ENCODE results near the gene PTX3.

PTX3 gene

DNA sequence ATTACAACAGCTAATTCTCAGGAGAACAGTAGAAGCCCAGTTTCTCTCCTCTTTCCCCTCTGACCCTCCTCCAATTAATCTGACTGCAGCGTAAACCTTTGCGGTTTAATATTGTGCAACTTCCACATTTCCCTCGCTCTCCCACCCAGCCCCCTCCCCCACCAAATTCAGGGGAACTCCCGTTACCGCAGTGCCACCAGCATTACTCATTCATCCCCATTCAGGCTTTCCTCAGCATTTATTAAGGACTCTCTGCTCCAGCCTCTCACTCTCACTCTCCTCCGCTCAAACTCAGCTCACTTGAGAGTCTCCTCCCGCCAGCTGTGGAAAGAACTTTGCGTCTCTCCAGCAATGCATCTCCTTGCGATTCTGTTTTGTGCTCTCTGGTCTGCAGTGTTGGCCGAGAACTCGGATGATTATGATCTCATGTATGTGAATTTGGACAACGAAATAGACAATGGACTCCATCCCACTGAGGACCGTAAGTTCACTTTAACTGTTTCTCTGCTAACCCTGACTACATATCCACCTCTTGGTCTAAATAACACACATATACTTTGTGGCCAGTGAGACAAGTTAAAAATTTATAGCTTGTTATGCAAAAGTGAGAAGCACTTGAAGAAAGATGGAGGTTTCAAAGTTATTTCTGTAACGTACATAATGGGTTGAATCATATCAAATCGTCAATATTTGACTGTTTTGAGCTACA is at the start of gene PTX3:
PTX3 (plus strand) TSS at position 268 of the 709 bp plus-strand sequence; CDS start at position 352, 84 bp downstream.
- DNase-seq (ENCODE audit: low spot score): peak; percentile 15
- TF ChIP-seq, protein P1, sequence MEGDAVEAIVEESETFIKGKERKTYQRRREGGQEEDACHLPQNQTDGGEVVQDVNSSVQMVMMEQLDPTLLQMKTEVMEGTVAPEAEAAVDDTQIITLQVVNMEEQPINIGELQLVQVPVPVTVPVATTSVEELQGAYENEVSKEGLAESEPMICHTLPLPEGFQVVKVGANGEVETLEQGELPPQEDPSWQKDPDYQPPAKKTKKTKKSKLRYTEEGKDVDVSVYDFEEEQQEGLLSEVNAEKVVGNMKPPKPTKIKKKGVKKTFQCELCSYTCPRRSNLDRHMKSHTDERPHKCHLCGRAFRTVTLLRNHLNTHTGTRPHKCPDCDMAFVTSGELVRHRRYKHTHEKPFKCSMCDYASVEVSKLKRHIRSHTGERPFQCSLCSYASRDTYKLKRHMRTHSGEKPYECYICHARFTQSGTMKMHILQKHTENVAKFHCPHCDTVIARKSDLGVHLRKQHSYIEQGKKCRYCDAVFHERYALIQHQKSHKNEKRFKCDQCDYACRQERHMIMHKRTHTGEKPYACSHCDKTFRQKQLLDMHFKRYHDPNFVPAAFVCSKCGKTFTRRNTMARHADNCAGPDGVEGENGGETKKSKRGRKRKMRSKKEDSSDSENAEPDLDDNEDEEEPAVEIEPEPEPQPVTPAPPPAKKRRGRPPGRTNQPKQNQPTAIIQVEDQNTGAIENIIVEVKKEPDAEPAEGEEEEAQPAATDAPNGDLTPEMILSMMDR (IDR thresholded peaks at IDR 0.05; ENCODE audit: extremely low read depth, missing control alignments): no peak

GRCh38 chr3:157387708-157388435 is 48.8 kb upstream of the PTX3 start:
- TF ChIP-seq, protein P1 (IDR thresholded peaks at IDR 0.05; ENCODE audit: extremely low read depth, missing control alignments): no peak
- no peak for DNase-seq (ENCODE audit: low spot score)

- no peak for DNase-seq (ENCODE audit: low spot score)
- TF ChIP-seq, protein P1 (IDR thresholded peaks at IDR 0.05; ENCODE audit: extremely low read depth, missing control alignments): no peak
Observed at GRCh38 chr3:157388976-157389375, 47.7 kb upstream of the PTX3 start.

DNA sequence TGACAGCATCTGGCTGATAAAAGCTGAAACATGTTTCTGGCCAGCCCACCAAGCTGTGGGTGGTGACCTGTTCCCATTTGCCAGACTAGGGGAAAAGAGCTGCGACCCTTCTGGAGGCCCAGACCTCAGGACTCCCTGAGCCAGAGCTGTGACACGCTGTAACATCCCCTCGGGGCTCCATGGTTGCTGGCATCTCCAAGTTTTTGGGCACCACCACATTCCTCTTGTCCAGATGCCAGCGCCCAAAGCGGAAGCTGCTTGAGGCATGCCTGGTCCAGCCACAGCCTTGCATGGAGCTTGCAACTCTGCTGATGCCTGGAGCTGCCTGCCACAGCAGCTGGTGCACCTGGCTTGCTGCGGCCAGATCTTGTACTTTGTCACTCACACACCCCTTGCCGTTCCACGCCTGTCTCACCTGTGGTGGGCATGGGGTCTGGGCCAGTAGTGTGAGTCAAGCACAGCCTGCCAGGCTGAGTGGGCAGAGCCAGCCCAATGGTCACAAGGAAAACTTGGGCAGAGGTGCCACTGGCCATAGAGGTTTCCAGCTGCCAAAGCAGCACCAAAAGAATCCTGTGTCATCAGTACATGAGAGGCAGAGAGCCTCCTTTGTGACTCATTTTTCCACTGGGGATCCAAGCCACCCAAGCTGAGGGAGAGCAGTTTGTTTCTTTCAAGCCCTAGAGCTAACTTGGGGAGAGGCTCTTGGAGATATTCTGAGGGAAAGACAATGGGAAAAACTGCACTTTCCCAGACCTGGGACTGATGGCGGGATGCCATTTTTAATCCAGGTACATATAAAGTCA is 45.7 kb upstream of the PTX3 start:
- no peak for DNase-seq (ENCODE audit: low spot score)

DNA sequence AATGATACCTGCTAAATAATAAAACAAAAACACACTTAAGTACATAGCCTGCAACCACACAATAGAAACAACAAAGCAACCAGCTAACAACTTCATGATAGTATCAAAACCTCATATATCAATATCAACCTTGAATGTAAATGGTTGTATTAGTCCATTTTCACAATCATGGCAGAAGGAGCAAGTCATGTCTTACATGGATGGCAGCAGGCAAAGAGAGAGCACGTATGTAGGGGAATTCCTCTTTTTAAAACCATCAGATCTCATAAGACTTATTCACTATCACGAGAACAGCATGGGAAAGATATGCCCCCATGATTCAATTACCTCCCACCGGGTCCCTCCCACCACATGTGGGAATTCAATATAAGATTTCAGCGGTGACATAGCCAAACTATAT is 44.5 kb upstream of the PTX3 start:
- no peak for DNase-seq (ENCODE audit: low spot score)

More for the DNA sequence above, 45.7 kb upstream of the PTX3 start:
- TF ChIP-seq, protein P1 (IDR thresholded peaks at IDR 0.05; ENCODE audit: extremely low read depth, missing control alignments): no peak

DNA sequence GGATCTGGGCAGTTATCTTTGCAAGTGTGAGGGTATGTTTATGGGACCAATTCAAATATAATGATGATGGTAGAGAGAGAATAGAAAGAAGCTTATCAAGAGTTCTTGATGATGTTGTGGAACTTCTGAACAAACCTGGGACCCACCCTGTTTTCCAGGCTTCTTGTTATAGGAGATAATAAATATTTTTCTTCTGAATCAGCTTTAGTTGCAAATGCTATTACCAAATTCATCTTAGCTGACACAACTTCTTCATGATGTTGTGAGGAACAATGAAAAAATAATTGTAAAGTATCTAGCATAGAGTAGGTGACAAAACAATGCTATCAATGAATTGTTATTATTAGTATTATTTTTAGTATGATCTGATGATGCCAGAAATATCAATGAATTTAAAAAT is 43.5 kb upstream of the PTX3 start:
- TF ChIP-seq, protein P1 (IDR thresholded peaks at IDR 0.05; ENCODE audit: extremely low read depth, missing control alignments): no peak

More for the DNA sequence above, 44.5 kb upstream of the PTX3 start:
- TF ChIP-seq, protein P1 (IDR thresholded peaks at IDR 0.05; ENCODE audit: extremely low read depth, missing control alignments): no peak

More for the DNA sequence above, 43.5 kb upstream of the PTX3 start:
- no peak for DNase-seq (ENCODE audit: low spot score)
